ENCODE measurements around the gene PRKG1.

GRCh38 chr10:51985336-51985735 lies 911.0 kb downstream of the PRKG1 start:
- TF ChIP-seq, protein P1, sequence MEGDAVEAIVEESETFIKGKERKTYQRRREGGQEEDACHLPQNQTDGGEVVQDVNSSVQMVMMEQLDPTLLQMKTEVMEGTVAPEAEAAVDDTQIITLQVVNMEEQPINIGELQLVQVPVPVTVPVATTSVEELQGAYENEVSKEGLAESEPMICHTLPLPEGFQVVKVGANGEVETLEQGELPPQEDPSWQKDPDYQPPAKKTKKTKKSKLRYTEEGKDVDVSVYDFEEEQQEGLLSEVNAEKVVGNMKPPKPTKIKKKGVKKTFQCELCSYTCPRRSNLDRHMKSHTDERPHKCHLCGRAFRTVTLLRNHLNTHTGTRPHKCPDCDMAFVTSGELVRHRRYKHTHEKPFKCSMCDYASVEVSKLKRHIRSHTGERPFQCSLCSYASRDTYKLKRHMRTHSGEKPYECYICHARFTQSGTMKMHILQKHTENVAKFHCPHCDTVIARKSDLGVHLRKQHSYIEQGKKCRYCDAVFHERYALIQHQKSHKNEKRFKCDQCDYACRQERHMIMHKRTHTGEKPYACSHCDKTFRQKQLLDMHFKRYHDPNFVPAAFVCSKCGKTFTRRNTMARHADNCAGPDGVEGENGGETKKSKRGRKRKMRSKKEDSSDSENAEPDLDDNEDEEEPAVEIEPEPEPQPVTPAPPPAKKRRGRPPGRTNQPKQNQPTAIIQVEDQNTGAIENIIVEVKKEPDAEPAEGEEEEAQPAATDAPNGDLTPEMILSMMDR (optimal IDR thresholded peaks at IDR 0.05 in 1 of 3, IDR thresholded peaks at IDR 0.05 in 1 of 3, conservative IDR thresholded peaks at IDR 0.05 in 1 of 3; ENCODE audit: extremely low read depth in 1 of 3, insufficient read depth in 2 of 3, low read length in 3 of 3) = no peak
- no peak for TF ChIP-seq EZH2 (IDR thresholded peaks at IDR 0.05; ENCODE audit: low read length)

All from keratinocyte (primary cell).